Measurements from ENCODE around the gene MMP15. TPM values are rescaled to one million over a fixed set of nuclear protein-coding genes. Genes with fewer than 3 reads are reported as not detected.
A peak's percentile ranks its signal among the peaks of the same experiment; 100 is the strongest.

The MMP15 gene
- total and polyA plus RNA-seq, 2 of the 4 experiments (the other 2 are of a cell fraction), result 0.18 to 0.56 TPM

DNA sequence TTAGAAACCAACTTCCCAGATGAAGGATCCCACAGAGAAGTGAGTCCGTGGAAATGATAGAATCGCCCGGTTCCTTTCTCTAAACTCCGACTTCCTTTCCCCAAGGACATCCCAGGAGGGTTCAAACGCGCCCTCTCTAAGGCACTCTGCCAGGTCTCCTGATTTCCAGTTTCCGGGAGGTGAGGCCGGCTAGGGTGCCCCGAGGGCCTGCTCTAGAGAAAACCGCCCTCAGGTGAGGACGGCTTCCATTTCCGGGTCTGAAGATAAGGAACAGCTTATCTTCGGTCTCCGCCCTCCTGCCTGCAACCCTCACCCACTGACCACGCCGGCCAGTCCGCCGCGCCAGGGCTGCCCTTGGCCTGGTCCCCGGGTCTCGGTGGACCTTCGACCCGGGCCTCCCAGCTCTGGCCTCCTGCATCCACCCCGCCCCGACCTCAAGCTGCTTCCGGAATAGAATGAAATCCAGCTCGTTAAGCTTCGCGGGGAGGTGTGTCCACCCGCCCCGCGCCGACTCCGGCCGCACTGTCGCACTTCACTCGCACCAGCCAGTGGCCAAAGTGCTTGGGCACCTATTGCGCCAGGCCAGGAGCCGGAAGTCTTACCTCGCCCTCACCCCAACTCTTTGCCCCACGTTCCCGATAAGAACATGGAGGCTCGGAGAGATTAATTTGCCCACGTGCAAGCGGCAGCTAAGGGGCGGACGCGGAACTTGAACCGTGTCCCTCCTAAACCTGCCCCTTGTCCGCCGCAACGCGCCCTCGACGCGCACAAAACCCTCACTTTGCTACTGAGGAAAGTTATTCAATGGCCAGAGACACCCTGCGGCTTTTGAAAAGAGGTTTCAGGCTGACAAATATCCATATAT, 836 bp upstream of the MMP15 start:
- Histone ChIP-seq H3K14ac (replicated peaks; ENCODE audit: low read depth, low read length) (no peak overlapping the region), H4K91ac (ENCODE audit: insufficient read depth, low read depth, low read length) (no peak overlapping the region), H2BK5ac (ENCODE audit: low read depth, low read length, poor library complexity, severe bottlenecking) (no peak overlapping the region), H2BK20ac (ENCODE audit: low read depth, low read length) (no peak overlapping the region), H3K56ac (ENCODE audit: extremely low read depth, insufficient read depth, low read length) (no peak overlapping the region), H3K4me2 (ENCODE audit: low read depth, low read length) (peak overlapping the region; percentile 84), H3K4me3 (ENCODE audit: insufficient read depth, low read depth, low read length) (peak overlapping the region; percentile 15; the same call in 1 of the 2 replicates), H2BK15ac (ENCODE audit: low read depth, low read length) (no peak overlapping the region), H3K79me1 (ENCODE audit: low read depth in 1 of 2, low read length in 2 of 2) (no peaks in the 10 kb centered on the region), H4K5ac (ENCODE audit: low read depth, low read length) (no peak overlapping the region), H3K23ac (ENCODE audit: low read depth, low read length) (no peak overlapping the region), H4K8ac (ENCODE audit: low read depth in 2 of 2, low read length in 2 of 2) (no peak overlapping the region), H3K18ac (ENCODE audit: low read depth, low read length) (no peak overlapping the region), H3K4ac (ENCODE audit: low read depth, low read length) (no peak overlapping the region), H2BK120ac (ENCODE audit: low read depth, low read length) (no peak overlapping the region), H3K4me1 (ENCODE audit: control insufficient read depth, insufficient read depth, low read length) (peaks cover 16% of the 10 kb centered on the region), H3K36me3 (ENCODE audit: control insufficient read depth, insufficient read depth, low read length) (no peaks in the 10 kb centered on the region), H3K9ac (ENCODE audit: low read depth, low read length) (no peak overlapping the region), H4K20me1 (ENCODE audit: insufficient read depth, low read length) (peaks cover 9% of the 10 kb centered on the region; the same call in 1 of the 2 replicates), H2AK5ac (ENCODE audit: low read depth, low read length) (no peak overlapping the region), H3K9me1 (ENCODE audit: insufficient read depth, low read length) (peaks cover 4% of the 10 kb centered on the region; the same call in 1 of the 2 replicates), H3K9me3 (ENCODE audit: control insufficient read depth, insufficient read depth, low read length) (no peaks in the 10 kb centered on the region), H2AFZ (replicated peaks; ENCODE audit: low read length, poor library complexity) (peak overlapping the region; percentile 84), H2AK9ac (replicated peaks; ENCODE audit: low read depth, low read length, poor library complexity) (peak overlapping the region; percentile 58), H3K27me3 (ENCODE audit: control insufficient read depth, insufficient read depth, low read length) (peaks cover 35% of the 10 kb centered on the region), H3K27ac (ENCODE audit: insufficient read depth, low read length) (no peak overlapping the region)
- ChIA-PET POLR2A (ENCODE audit: unreplicated experiment) (interaction anchor here (1.2 kb wide), 1 partner anchor 97 kb away, joined by 3 read pairs; no protein-coding TSS in a partner anchor), CTCF (interaction anchor here (2.5 kb wide), 1 partner anchor 97 kb away, joined by 17 read pairs; no protein-coding TSS in a partner anchor)
- dilution Hi-C loops (cut with HindIII; ENCODE audit: low sequenced_read_pairs, unreplicated experiment), result no loop called here
- ATAC-seq (ENCODE audit: low read depth), result no peak
- DNase-seq, result no peak
- no peak for TF ChIP-seq CEBPB (IDR thresholded peaks at IDR 0.05; ENCODE audit: low read depth, low read length)
- no peak for TF ChIP-seq SMC3 (IDR thresholded peaks at IDR 0.05; ENCODE audit: low read depth, low read length)
- TF ChIP-seq POLR2A (IDR thresholded peaks at IDR 0.05; ENCODE audit: low read depth, low read length), result no peak
- no peak for TF ChIP-seq MAFK (IDR thresholded peaks at IDR 0.05; ENCODE audit: low read depth, low read length)
- no peak for TF ChIP-seq BHLHE40 (IDR thresholded peaks at IDR 0.05; ENCODE audit: low read depth, low read length)
- WGBS, 2 experiments (ENCODE audit: extremely low coverage in 2 of 2, insufficient read length in 1 of 2), result 0% methylated on average over 1 of the region's 57 CpGs; no CpG with 5 or more reads in 1 of the 2 experiments
- no TSS peak for BruUV-seq (replicated peaks)
- intact Hi-C loops (cut with micrococcal nuclease), result loop anchor here (5.0 kb wide), 1 partner anchor 283 kb away; no protein-coding TSS in a partner anchor
- in situ Hi-C loops (cut with MboI; ENCODE audit: low sequenced_read_pairs), result loop anchor here (5.0 kb wide), 1 partner anchor 103 kb away; the partner anchor contains the start of gene CFAP20

Data from IMR-90 (cell line).